Retina (tissue), 1 donor: Measurements from ENCODE around the gene FOXE3.

Source experiments
- DNase-seq: peaks from one replicate; pipeline ENCODE4 v3.0.0-alpha.2; 2016

The FOXE3 gene

GRCh38 chr1:47436304-47436978, 20.4 kb downstream of the FOXE3 start:
- peak; percentile 88 for DNase-seq

- DNase-seq: no peak
Measured at GRCh38 chr1:47436979-47437446, 20.9 kb downstream of the FOXE3 start.

GRCh38 chr1:47437447-47438164, 21.5 kb downstream of the FOXE3 start, which contains the start of gene FOXD2:
TSS of gene FOXD2 (plus strand) at chr1:47438044. CDS start at chr1:47438136, 92 bp downstream.
- peak; percentile 95 for DNase-seq

- DNase-seq: peak; percentile 65
Measured at GRCh38 chr1:47438165-47439016, 22.3 kb downstream of the FOXE3 start.

- DNase-seq: peak; percentile 70
Measured at GRCh38 chr1:47439017-47439818, 23.1 kb downstream of the FOXE3 start.

- DNase-seq: peak; percentile 43
Measured at GRCh38 chr1:47439819-47440598, 23.9 kb downstream of the FOXE3 start.

DNA sequence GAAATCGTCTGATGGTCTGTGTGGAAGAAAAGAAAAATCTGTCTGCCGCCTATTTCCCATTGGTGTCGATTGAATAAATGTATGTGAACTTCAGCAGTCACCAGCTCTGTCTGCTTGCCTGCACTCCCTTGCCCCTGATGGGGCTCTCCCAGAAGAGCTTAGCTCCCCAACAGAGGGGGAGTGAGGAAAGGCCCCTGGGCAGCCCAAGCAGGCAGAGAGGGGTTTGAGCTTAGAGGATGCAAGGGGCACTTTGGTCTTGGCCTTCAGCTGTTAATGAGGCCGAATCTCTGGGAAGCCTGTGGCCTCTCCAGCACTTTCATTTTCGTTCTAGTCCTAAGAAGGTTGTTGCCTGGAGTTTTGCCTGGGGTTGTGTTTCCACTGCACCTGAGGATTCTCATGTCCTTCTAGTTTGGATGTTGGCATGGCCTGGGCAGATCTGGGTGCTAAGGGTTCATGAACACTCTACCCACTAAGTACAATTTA, 24.6 kb downstream of the FOXE3 start:
- DNase-seq: peak; percentile 49

GRCh38 chr1:47441450-47442106, 25.5 kb downstream of the FOXE3 start:
- DNase-seq: no peak

DNA sequence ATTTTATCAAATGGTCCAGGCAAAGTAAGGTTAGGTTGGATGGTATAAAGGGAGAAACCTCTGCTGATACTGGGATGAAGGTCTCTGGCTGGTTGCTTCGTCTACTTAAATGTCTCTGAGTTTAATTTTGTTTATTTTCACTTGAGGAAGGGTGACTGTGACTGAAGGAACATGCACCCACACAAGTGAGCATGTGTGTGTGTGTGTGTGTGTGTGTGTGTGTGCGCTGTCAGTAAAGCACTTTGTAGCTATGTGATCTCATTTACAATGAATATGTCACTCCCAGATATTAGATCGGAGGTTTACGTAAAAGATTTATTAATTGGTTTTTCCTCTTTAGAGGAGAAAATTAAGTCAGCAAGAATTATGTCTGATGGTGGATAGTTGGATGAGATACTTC, 26.1 kb downstream of the FOXE3 start:
- no peak for DNase-seq

GRCh38 chr1:47442842-47443529, 26.9 kb downstream of the FOXE3 start:
- DNase-seq: no peak

- DNase-seq: peak; percentile 80
Measured at GRCh38 chr1:47443530-47444296, 27.6 kb downstream of the FOXE3 start.

- no peak for DNase-seq
Measured at GRCh38 chr1:47444297-47444561, 28.1 kb downstream of the FOXE3 start.

DNA sequence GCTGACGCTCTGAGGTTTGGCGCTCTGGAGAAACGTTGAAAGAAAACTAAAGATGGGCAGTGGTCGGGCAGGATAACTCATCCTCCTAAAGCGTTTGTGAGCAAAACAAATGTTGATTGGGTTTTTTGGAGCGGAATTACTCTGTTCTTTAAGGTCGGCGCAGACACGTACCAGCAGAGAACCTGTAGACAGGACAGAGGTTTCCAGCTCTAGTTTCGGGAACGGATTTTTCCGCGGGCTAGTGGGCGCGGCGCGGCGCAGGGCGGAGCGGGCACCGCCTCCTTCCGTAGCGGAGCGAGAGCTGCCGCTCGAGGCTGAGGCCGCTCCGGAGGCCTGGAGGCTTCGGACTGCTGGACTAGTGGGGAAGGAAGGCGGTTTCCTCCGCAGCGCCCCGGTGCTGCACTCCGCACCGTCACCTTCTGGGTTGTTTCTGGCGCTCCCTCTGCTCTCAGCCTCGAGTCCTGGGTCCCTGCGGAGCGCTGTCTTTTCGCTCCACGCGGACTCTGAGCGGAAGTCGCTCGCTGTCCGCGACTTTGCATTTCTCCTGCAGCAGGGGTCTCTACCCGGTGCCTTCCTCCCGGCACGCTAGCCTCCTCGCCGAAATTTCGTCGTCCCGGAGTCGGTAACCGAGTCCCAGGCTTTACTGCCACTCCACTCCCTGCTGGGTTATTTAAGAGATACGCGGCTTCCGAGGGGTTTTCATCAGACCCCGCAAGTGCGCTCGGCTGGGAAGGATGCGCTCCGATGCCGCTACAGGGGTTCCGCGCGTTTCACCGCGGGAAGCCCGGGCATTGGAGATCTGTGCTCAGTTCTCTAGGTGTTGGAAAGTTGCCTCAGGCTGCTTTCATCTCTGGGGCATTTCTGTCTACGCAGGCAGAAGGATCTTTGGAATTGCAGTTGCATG, 28.7 kb downstream of the FOXE3 start:
- peak; percentile 87 for DNase-seq

DNA sequence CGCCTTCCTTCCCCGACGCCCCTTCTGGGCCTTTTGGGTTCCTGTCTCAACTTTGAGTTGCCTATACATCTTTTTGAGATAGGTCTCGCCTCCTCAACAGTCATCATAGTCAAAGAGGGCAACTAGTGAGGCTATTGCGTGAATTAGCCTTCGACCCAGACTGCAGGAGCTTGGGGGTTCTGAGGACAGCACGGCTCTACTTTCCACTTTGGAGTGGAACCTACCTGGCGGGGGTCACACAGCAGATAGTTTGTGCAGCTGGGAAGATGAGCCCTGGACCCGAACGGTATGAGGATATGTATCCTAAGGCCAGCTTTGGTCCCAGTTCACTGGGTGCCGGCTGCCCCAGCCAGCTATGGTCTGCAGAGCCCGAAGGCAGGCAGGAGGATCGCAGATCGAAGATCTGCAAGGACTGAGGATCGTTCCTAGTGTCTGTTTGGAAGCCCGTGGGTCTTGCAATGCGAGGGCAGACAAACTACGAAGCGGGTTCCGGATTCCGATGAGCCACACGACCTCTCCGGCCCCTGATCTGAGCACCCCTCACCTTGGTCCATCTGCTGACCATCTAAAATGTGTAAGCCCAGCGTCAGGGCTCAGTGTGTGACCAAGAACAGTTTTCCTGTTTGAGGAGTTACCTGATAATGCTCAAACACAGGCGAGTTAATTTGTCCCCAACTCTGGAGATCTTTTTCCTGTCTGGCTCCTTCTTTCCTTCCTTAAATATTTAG, 29.9 kb downstream of the FOXE3 start:
- DNase-seq: no peak

DNA sequence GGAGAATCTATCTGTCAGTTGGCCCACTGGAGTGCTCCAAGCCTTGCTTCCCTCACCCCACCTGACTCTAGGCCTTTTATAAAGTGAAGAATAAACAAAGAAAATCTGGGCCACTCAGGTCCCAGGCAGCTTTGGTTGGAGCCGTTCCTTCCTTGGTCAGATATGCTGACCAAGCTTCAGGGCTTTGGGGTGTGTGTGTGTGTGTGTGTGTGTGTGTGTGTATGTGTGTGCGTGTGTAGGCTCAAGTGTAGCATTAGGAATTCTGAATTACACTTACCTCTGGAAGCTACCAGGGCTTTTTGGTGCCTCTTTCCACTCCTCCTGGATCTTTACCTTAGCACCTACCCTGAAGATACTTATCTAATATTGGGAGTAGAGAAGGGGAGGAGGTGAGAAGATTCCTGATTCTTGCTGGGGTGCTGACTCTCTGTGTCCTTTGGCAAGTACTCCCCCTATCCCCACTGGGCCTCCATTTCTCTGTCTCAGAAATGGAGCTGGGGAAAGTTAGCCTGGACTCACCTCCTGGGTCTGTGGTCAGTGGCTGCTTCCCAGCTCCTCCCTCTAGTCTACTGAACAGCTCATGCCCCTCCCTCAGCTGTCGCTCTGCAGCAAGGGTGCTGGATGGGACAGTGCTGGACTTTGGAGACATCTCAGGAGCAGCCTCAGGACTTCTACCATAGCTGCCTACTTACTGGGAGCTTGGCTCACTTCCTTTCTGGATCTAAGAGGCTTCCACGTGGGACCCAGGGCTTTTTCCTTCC, 32.6 kb downstream of the FOXE3 start:
- no peak for DNase-seq

DNA sequence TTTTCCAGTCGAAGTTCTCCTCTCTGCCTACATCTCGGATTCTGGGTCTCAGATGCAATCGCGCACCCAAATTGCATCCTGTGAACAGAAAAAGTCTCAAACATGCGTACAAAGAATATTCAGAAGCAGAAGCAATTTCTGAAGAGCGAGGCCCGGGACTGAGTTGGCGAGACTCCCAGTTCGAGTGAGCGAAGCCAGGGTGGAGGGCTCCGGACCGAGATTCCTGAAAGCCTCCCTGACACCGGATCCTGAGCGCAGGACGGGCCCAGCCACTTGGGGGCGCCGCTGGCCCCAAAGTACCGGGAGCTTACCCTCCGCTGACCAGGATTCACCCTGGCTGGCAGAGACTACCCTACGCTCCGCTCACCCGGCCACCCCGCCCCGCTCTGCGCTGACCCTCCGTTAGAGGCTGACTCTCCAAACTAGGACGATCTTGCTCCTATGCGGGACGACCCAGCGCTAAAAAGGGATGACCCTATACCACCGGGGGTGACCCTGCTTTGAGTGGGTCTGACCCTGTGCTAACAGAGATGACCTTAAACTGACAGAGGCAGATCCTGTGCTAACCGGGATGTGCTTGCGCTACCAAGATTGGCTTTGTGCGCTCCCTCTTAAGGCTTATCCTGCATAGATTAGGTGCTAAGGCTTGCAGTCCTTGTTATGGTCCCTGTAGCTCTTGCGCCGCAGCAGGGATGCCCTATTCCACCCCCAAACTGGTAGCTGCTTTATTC, 33.9 kb downstream of the FOXE3 start:
- DNase-seq: peak; percentile 61
